GM12872 (cell line): ENCODE measurements around the gene NAB2.

ENCODE experiments used
- TF ChIP-seq, protein P1 (sequence below): IDR thresholded peaks from 3 replicates; pipeline ENCODE4 v1.5.1; 2011; ENCODE audit warnings: low read depth, mild to moderate bottlenecking, low read length, moderate library complexity; ENCODE audit not compliant: insufficient read depth

NAB2 gene

DNA sequence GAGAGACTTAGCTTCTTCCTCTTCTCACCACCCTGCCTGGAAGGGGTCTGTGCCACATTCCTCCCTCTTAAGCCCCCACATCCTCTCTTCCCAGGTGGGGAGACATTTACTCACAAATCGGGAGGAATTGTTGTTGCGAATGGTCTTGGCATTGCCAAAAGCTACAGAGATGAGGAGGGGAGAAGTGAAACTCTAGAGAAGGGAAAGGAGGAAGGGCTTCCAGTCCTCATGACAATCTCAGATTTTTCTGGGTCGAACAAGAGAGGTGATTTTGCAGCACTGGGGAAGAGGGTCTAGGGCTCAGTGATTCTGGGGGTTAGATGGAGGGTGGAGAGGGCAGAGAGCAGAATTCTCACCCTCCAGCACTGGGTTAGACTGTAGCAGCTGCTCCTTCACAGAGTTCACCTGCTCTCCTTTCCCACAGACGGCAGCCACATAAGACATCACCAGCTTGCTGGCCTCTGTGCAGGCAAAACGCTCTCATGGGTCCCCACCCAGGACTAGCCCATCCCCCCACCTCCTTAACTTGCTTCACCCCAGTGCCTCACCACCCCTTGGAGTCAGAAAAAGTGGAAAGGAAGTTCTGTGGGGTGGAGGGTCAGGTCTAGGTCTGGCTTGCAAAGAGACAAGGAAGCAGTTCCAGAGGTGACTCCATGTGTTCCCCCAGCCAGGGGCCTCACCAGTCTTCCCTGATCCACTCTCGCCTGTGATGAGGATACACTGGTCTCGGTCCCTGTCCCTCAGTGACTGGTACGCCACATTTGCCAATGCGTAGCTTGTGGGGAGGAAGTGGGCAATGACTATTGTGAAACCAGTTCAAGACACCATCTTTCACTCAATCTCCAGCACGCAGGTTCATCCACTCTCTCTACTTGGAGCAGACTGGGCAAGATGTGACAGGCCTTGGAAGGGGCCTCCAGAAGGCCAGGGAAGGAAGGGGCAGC lies 41.7 kb upstream of the NAB2 start:
- TF ChIP-seq, protein P1, sequence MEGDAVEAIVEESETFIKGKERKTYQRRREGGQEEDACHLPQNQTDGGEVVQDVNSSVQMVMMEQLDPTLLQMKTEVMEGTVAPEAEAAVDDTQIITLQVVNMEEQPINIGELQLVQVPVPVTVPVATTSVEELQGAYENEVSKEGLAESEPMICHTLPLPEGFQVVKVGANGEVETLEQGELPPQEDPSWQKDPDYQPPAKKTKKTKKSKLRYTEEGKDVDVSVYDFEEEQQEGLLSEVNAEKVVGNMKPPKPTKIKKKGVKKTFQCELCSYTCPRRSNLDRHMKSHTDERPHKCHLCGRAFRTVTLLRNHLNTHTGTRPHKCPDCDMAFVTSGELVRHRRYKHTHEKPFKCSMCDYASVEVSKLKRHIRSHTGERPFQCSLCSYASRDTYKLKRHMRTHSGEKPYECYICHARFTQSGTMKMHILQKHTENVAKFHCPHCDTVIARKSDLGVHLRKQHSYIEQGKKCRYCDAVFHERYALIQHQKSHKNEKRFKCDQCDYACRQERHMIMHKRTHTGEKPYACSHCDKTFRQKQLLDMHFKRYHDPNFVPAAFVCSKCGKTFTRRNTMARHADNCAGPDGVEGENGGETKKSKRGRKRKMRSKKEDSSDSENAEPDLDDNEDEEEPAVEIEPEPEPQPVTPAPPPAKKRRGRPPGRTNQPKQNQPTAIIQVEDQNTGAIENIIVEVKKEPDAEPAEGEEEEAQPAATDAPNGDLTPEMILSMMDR, result no peak

DNA sequence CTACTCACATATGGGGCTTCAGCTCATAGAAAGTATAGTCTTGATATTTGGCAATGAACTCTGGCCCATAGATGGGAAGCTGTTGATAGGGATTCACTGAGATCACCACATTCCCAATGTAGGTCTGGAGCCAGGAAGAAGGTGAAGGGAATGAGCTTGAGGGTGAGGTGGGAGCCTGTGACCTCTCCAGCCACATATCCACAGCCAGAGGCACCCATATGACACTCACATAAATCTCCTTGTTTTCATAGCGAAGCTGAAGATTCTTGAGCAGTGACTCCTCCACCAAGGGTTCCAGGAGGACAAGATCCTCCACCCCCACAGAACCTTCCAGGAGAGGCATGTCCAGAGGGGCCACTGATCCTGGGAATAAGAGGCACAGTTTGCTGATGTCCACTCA lies 40.9 kb upstream of the NAB2 start:
- TF ChIP-seq, protein P1, result no peak

DNA sequence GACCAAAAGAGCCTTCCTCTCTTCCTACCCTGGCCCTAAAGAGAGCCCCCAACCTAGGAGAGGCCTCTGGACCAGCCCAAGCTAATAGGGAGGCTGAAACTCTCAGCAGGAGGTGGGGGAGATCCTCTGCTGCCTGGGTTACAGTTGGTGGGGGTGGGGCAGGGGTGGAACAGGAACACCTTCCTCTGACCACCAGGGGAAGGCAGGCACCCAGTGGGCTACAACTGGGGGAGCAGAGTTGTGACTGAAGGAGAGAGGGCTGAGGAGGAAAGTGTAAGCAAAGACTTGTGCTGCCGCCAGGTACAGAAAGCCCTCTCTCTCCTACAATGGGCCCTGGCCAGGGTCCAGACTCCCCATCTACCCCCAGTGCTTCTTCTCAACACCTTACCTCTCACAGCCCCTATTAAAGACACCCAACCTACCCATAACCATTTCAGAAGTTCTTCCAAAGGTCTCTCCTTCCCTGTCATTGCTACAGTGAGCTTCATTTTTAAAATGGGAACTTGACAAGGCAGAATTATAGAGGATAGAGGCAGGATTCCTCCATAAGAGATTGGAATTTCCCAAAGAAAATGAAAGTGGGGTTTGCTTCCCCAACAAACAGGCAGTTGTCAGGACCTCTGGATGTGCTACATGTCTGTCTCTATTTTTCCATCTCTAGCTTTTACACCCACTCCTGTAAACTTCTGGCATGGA lies 40.3 kb upstream of the NAB2 start:
- TF ChIP-seq, protein P1, result no peak

DNA sequence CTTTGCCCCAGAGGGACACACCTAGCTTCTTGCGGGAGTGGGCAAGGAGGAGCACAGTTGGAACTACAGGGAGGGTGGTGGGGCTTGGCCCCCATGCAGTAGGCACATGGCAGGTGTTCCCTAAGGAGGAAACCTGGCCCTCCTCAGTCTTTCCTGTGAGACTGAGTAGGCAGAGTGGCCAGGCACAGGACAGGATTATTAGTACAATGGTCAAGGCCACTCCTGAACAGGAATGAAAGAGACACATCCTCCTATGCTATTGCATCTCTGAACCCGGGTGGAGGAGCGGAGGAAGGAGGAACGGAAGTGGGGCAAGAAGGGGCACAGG lies 39.8 kb upstream of the NAB2 start:
- TF ChIP-seq, protein P1, result no peak

DNA sequence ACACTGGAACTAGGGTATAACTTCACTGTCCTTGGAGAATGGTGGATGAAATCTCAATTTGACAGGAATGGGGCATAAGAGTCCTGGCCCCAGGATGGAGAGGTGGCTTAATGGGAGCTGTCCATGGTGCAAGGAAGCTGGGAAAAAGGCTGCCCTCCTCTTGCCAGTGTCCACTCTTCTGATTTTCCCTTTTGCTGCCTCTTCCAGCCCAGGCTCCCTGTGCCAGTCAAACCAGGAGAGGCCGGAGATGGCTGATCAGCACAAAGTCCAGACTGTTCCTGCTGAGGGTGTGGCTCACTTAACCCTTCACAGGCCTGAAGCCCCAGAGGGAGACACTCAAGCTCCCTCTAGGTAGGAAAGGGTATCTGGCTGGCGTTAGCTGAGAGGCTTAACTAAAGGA lies 39.0 kb upstream of the NAB2 start, which contains the start of gene MYO1A:
Gene MYO1A, minus strand, starts transcription at position 240 of the 400 bp plus-strand sequence. CDS start 1,806 bp downstream, outside the sequence.
- TF ChIP-seq, protein P1, result no peak

DNA sequence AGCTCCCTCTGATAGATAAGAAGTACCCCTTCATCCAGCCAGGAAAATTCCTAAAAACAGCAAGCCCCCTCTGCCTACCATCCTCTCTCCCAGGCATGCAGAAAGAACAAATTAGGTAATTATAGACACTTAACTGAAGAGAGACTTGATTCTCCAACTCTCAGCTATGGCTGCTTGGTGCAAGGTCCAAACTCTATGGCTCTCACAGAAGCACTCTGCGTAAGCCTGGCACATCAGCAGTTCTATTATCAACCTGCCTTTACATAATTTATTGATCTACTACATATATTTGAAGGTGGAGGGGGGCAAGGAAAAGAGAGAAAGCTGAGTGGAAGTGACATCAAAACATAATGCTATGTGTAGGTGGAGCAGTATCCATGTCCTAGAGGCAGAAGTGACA lies 37.9 kb upstream of the NAB2 start:
- TF ChIP-seq, protein P1, result no peak

DNA sequence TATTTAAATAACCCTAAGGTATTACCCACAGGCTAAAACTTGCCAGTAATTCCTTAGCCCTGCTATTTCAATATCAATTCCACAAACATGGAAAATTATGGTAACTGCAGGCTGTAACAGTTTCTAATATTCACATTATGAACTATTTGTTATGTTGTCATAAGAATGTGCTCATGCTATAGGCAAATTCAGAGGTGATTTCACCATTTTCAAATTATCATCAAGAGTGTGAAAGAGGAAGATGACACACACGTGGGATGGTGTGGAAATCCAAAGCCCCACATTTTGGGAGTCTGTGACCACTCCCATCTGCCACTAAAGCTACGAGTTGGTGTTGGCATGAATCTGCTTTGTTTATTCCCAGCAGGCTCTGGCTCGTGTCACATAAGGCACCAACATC lies 33.1 kb upstream of the NAB2 start:
- TF ChIP-seq, protein P1, result no peak
